Right ventricle myocardium superior (tissue), 1 donor: ENCODE measurements around the gene RIMKLA. TPM values are rescaled to one million over a fixed set of nuclear protein-coding genes. Genes with fewer than 3 reads are reported as not detected.

Source experiments
- ATAC-seq: fragments of 200-7000 bp; cut with Tn5 transposase; one replicate; pipeline ENCODE4 v1.9.1; 2020; ENCODE audit warnings: mild to moderate bottlenecking; ENCODE audit not compliant: poor library complexity
- DNase-seq: peaks from one replicate; pipeline ENCODE4 v3.0.0-alpha.2; 2020
- intact Hi-C: fragments of 100-400 bp; cut with DNase I; formaldehyde crosslinking; loops from one replicate; pipeline ENCODE4 v1.11.2; 2022
- total RNA-seq: library from RNA; stranded (reverse); fragmentation: NEBNext Ultra II Directional; extraction: Animal tissue kit (Norgen Biotek cat#: 25700); gene quantifications from one replicate; pipeline ENCODE4 v1.2.1, GENCODE V29; 2021
- donor health status: DM: no; HTN: yes; CAD: no; lungs with severe emphysema.

RIMKLA gene
- total RNA-seq, 1 donor from 2014 or later = 7.6 TPM

- intact Hi-C loops = no loop called here
- no peak for DNase-seq
- no peak for ATAC-seq
Observed at GRCh38 chr1:42368096-42368795, 12.3 kb upstream of the RIMKLA start.

GRCh38 chr1:42369471-42369870 is 11.1 kb upstream of the RIMKLA start:
- intact Hi-C loops = no loop called here
- ATAC-seq = no peak
- DNase-seq = no peak

- ATAC-seq (no peak), DNase-seq (no peak)
- intact Hi-C loops = no loop called here
Observed at GRCh38 chr1:42370876-42371549, 9.6 kb upstream of the RIMKLA start.

GRCh38 chr1:42372796-42373195 is 7.8 kb upstream of the RIMKLA start:
- DNase-seq = no peak
- no peak for ATAC-seq
- intact Hi-C loops = no loop called here

- DNase-seq = no peak
- intact Hi-C loops = no loop called here
- peak; percentile 70 for ATAC-seq
Observed at GRCh38 chr1:42379794-42380585, 602 bp upstream of the RIMKLA start.

GRCh38 chr1:42381280-42381673 is 685 bp downstream of the RIMKLA start:
- DNase-seq (no peak), ATAC-seq (no peak)
- intact Hi-C loops = no loop called here

- intact Hi-C loops = no loop called here
- no peak for ATAC-seq
- DNase-seq = no peak
Observed at GRCh38 chr1:42385283-42385682, 4.7 kb downstream of the RIMKLA start.

GRCh38 chr1:42386051-42386450 is 5.5 kb downstream of the RIMKLA start:
- no peak for DNase-seq
- intact Hi-C loops = no loop called here

GRCh38 chr1:42392255-42392654 is 11.7 kb downstream of the RIMKLA start:
- ATAC-seq (no peak), DNase-seq (no peak)
- intact Hi-C loops = no loop called here

More at GRCh38 chr1:42386051-42386450, 5.5 kb downstream of the RIMKLA start:
- no peak for ATAC-seq

GRCh38 chr1:42392967-42393848 is 12.6 kb downstream of the RIMKLA start:
- intact Hi-C loops = no loop called here
- no peak for DNase-seq
- ATAC-seq = no peak

GRCh38 chr1:42399315-42400100 is 18.9 kb downstream of the RIMKLA start:
- ATAC-seq (no peak), DNase-seq (no peak)
- intact Hi-C loops = no loop called here

GRCh38 chr1:42403880-42404400 is 23.3 kb downstream of the RIMKLA start:
- ATAC-seq (no peak), DNase-seq (no peak)
- intact Hi-C loops = no loop called here

GRCh38 chr1:42414551-42415496 is 34.2 kb downstream of the RIMKLA start:
- intact Hi-C loops = no loop called here
- no peak for DNase-seq
- no peak for ATAC-seq

- DNase-seq = no peak
- peak; percentile 52 for ATAC-seq
Observed at GRCh38 chr1:42417166-42417565, 36.6 kb downstream of the RIMKLA start.

GRCh38 chr1:42418516-42418915 is 37.9 kb downstream of the RIMKLA start:
- intact Hi-C loops = no loop called here

More at GRCh38 chr1:42417166-42417565, 36.6 kb downstream of the RIMKLA start:
- intact Hi-C loops = no loop called here

GRCh38 chr1:42419126-42419821 is 38.7 kb downstream of the RIMKLA start:
- DNase-seq (peak; percentile 71), ATAC-seq (peak; percentile 85)
- intact Hi-C loops = no loop called here

More at GRCh38 chr1:42418516-42418915, 37.9 kb downstream of the RIMKLA start:
- ATAC-seq = no peak
- DNase-seq = no peak
